Erythroblast (primary cell): Measurements from ENCODE around the gene RNLS.

ENCODE experiments used
- GATA1 ChIP-seq: IDR thresholded peaks from 2 replicates; pipeline ENCODE4 v1.6.1; 2011; ENCODE audit warnings: low read depth, mild to moderate bottlenecking, control low read depth, low read length, moderate library complexity
- POLR2A ChIP-seq: IDR thresholded peaks from 2 replicates; pipeline ENCODE4 v1.6.1; 2011; ENCODE audit warnings: mild to moderate bottlenecking, low read length

GRCh38 chr10:88439932-88440331 is 143.2 kb downstream of the RNLS start:
- TF ChIP-seq POLR2A (no peak), GATA1 (no peak)
